ENCODE results near the gene TPTE2.
"Not testable (repeated sequence)": the region's sequence is repeated elsewhere in the genome, so short reads cannot be mapped to it uniquely, and the experiment has no call there.

TPTE2 gene

DNA sequence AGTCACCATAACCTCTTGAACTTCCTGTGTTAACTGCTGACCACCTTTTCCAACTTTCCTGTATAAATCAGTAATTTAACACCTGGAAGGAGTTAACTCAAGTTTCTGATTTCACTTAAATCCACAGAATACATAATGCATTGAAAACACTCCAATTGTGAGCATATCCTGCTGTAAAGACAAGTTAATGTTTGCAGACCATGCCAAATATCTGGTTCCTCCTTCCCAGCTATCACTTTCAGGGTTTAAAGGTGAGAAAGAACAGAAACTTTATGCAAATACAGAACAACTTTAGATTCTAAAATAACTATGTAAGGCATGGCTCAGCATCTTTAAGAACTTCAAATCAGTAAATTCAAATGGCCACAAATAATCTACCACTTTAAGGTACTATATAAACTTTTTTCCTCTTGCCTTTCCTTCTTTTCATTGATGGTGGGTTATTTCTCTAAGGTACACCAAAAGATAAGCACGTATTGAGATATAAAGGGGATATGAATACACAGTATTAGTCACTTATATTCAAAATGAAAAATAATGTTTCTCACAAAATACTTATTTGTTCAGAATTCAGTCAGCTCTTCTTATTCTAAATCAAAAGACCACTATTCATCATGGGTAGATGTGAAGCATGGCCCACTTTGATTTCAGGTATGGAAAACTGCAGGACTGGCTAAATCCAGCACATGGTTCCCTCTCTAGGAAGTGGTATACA, 6.6 kb upstream of the TPTE2 start:
- DNase-seq (ENCODE audit: low spot score) = no peak

DNA sequence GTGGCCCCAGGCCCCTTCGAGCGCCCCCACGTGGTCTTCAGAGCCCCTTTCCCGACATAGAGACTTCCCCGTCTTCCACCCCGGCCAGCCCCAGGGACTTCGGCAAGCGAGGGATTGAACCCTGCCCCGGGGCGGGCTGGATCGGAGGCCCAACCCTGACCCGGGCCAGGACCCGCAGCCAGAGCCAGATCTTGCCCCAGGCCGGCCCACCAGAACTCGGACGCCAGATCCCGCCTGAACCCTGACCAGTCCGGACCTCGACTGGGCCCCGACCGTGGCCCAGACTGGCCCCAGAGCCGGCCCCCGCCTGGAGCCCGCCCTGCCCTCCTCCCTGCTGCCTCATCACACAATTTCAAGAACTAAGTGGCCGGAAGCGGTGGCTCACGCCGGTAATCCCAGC, 253 bp upstream of the TPTE2 start:
- no peak for DNase-seq (ENCODE audit: low spot score)

DNA sequence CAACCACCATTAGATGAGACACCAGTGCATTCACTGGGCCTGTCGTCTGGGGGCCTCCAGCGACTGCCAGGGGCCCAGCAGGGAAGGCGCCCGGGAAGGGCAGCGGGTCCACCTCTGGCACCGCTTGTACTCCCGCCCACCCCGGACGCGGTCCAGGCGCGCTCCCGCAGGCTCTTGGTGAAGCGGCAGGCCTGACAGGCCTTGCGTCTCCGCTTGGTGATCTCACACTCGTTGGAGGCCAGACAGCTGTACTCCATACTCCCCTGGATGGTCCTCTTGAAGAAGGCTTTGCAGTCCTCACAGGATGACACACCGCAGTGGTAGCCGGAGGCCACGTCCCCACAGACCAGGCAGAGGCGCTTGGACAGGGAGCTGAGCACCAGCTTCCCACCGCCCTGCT, 660 bp downstream of the TPTE2 start:
- DNase-seq (ENCODE audit: low spot score) = not testable (repeated sequence)

DNA sequence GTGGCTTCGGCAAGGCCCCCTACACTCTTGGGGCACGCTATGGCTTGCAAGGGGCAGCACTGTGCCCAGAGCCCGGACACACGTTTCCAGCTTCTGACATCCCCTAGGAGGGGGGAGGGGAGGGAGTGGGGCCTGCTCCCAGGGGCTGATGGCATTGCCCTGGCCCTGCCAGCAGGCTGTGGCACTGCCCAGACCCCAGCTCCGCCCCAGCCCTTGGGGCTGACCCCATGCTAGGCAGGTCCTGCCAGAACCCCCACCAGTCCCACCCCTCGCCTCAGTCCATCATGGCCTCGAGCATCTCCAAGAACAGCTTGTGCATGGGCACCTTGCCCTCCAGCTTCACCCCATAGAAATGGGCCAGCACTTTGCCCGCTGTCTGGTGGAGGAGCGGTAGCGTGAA, 1.6 kb downstream of the TPTE2 start:
- not testable (repeated sequence) for DNase-seq (ENCODE audit: low spot score)

- not testable (repeated sequence) for DNase-seq (ENCODE audit: low spot score)
These were observed 4.0 kb downstream of the TPTE2 start for GRCh38 chr13:19557287-19557686.

GRCh38 chr13:19549245-19549644, 12.1 kb downstream of the TPTE2 start:
- DNase-seq (ENCODE audit: low spot score) = not testable (repeated sequence)

GRCh38 chr13:19525634-19526033, 35.7 kb downstream of the TPTE2 start:
- not testable (repeated sequence) for DNase-seq (ENCODE audit: low spot score)

GRCh38 chr13:19519049-19519448, 42.3 kb downstream of the TPTE2 start:
- no peak for DNase-seq (ENCODE audit: low spot score)

GRCh38 chr13:19507623-19508022, 53.7 kb downstream of the TPTE2 start:
- not testable (repeated sequence) for DNase-seq (ENCODE audit: low spot score)

- DNase-seq (ENCODE audit: low spot score) = not testable (repeated sequence)
These were observed 101.2 kb downstream of the TPTE2 start for GRCh38 chr13:19460126-19460525.

DNA sequence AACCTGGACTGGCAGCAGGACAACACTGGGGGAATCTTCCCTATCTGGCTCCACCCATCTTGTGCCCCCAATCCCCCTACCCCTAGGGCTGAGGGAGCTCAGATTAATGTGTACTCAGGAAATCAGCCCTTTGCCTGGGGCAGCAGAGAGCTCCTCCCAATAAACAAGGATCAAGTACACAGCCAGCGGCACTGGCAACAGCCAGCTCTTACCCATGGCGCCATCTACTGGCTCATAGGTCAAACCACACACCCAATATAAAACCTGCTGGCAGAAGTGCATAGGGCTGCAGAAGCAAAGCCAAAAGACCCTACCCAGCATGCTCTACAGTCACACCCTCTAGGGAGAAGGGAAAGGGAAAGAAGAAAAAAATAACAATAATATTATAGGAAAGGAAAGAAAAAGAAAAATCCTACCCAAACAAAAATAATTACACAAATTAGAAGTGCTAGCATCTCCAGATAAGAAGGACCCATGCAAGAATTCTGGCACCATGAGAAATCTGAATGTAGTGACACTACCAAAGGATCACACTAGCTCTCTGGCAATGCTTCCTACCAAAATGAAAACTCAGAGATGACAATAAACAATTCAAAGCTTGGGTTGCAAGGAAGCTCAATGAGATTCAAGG, 122.2 kb downstream of the TPTE2 start:
- peak; percentile 39 for DNase-seq (ENCODE audit: low spot score)

DNA sequence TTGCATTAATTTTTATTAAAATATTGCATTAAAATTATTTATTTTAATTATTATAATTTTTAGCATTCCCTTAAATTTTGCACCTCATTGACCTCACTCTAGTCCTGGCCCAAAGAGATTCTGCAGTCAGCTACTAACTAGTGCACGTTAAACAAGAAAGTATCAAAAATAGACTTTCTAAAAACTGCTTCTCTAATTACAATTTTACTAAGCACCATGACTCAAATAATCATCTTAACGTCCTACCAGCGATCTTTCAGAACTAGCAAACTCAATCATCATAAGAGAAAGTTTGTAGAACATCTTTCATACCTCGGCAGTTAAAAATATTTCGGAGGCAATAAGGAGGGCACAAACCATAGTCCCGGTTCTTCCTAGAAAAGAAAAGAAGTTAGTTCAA, 123.6 kb downstream of the TPTE2 start:
- not testable (repeated sequence) for DNase-seq (ENCODE audit: low spot score)

DNA sequence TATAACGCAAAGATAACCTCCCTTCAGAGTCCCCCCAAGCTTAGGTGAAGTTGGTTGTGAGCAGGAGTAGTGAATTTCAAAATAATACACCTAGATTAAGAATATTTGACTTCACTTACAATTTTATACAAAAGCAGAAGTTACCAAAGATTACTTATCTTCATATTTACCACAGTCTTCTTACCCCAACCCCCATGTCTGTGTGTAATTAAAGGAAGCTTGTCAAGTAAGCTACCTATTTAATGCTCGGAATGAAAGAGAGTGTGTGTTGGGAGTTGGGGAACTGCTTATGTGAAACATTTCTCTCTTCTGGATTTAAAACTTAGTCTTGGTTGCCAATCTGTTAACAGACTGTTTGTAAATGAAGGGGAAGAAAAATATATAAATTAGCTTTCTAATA, 139.1 kb downstream of the TPTE2 start:
- not testable (repeated sequence) for DNase-seq (ENCODE audit: low spot score)

DNA sequence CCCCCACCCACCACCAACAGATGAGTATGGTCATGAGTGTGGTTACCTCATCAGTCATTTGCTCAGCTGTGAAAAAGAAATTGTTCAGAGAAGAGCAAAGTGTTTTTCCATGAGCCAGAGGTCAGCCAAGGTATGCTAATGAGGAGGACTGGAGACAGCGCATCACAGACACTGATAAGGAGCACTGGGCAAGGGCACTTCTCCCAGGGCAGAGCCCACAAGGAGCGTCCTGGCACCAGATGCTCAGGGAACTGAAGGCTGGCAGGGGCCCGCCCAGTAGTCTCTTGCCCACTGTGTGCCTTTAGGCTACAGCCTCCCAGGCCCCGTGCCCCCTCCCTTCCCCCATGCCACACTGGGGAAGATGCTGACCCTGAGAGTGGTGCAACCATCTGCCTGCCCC, 148.8 kb downstream of the TPTE2 start:
- not testable (repeated sequence) for DNase-seq (ENCODE audit: low spot score)

GRCh38 chr13:19382746-19383511, 178.4 kb downstream of the TPTE2 start:
- not testable (repeated sequence) for DNase-seq (ENCODE audit: low spot score)

- DNase-seq (ENCODE audit: low spot score) = no peak
These were observed 179.2 kb downstream of the TPTE2 start for GRCh38 chr13:19382111-19382510.
